Dendritic cell treated with granulocyte-macrophage colony-stimulating factor and Interleukin-4, amounts not matched to agents 40 ng/mL and 50 ng/mL, for 4 days (primary cell): Measurements from ENCODE around the gene PSAP.

Experiments used
- H3K27ac Mint-ChIP-seq: one replicate; pipeline ENCODE4 v1.8.0; 2022; ENCODE audit warnings: mild to moderate bottlenecking, mixed read lengths
- H3K27me3 Mint-ChIP-seq: one replicate; pipeline ENCODE4 v1.8.0; 2022; ENCODE audit warnings: mild to moderate bottlenecking, mixed read lengths
- H3K36me3 Mint-ChIP-seq: one replicate; pipeline ENCODE4 v1.8.0; 2022; ENCODE audit warnings: low read depth, mixed read lengths
- H3K4me1 Mint-ChIP-seq: one replicate; pipeline ENCODE4 v1.8.0; 2022; ENCODE audit warnings: low read depth, mixed read lengths
- H3K4me3 Mint-ChIP-seq: one replicate; pipeline ENCODE4 v1.8.0; 2022; ENCODE audit warnings: mild to moderate bottlenecking, moderate library complexity, mixed read lengths
- H3K9me3 Mint-ChIP-seq: one replicate; pipeline ENCODE4 v1.8.0; 2022; ENCODE audit warnings: mixed read lengths
- intact Hi-C: fragments of 100-400 bp; cut with micrococcal nuclease; formaldehyde crosslinking; loops from one replicate; pipeline ENCODE4 v1.15.0; 2022

PSAP gene

GRCh38 chr10:71831646-71832552 lies 19.2 kb downstream of the PSAP start:
- Mint-ChIP-seq H3K4me1 (peaks cover 84% of the 10 kb centered on the region), H3K9me3 (peaks cover 10% of the 10 kb centered on the region), H3K27me3 (no peaks in the 10 kb centered on the region), H3K27ac (peak overlapping the region; percentile 71), H3K4me3 (no peak overlapping the region), H3K36me3 (peaks cover 99% of the 10 kb centered on the region)
- intact Hi-C loops: no loop called here

GRCh38 chr10:71830726-71831125 lies 20.3 kb downstream of the PSAP start:
- Mint-ChIP-seq H3K4me3 (no peak overlapping the region), H3K4me1 (peaks cover 84% of the 10 kb centered on the region), H3K9me3 (peaks cover 10% of the 10 kb centered on the region), H3K36me3 (peaks cover 99% of the 10 kb centered on the region), H3K27me3 (no peaks in the 10 kb centered on the region), H3K27ac (peak overlapping the region; percentile 29)
- intact Hi-C loops: no loop called here

- peak overlapping the region; percentile 29 for H3K27ac Mint-ChIP-seq
- H3K4me1 Mint-ChIP-seq: peaks cover 86% of the 10 kb centered on the region
- no peak overlapping the region for H3K4me3 Mint-ChIP-seq
- intact Hi-C loops: no loop called here
- no peaks in the 10 kb centered on the region for H3K27me3 Mint-ChIP-seq
- peaks cover 10% of the 10 kb centered on the region for H3K9me3 Mint-ChIP-seq
- peaks cover 100% of the 10 kb centered on the region for H3K36me3 Mint-ChIP-seq
Observed at GRCh38 chr10:71829896-71830295, 21.2 kb downstream of the PSAP start.

GRCh38 chr10:71829171-71829570 lies 21.9 kb downstream of the PSAP start:
- H3K27me3 Mint-ChIP-seq: no peaks in the 10 kb centered on the region
- H3K9me3 Mint-ChIP-seq: peaks cover 10% of the 10 kb centered on the region
- H3K4me1 Mint-ChIP-seq: peaks cover 84% of the 10 kb centered on the region
- peaks cover 100% of the 10 kb centered on the region for H3K36me3 Mint-ChIP-seq
- intact Hi-C loops: no loop called here
- H3K4me3 Mint-ChIP-seq: no peak overlapping the region
- H3K27ac Mint-ChIP-seq: peak overlapping the region; percentile 71

- H3K4me3 Mint-ChIP-seq: no peak overlapping the region
- intact Hi-C loops: no loop called here
- H3K4me1 Mint-ChIP-seq: peaks cover 84% of the 10 kb centered on the region
- H3K27me3 Mint-ChIP-seq: no peaks in the 10 kb centered on the region
- H3K9me3 Mint-ChIP-seq: peaks cover 10% of the 10 kb centered on the region
- H3K27ac Mint-ChIP-seq: peak overlapping the region; percentile 71
- H3K36me3 Mint-ChIP-seq: peaks cover 100% of the 10 kb centered on the region
Observed at GRCh38 chr10:71828702-71829101, 22.3 kb downstream of the PSAP start.

- Mint-ChIP-seq H3K9me3 (peaks cover 10% of the 10 kb centered on the region), H3K4me1 (peaks cover 84% of the 10 kb centered on the region), H3K27me3 (no peaks in the 10 kb centered on the region), H3K4me3 (no peak overlapping the region), H3K36me3 (peaks cover 100% of the 10 kb centered on the region), H3K27ac (peak overlapping the region; percentile 71)
- intact Hi-C loops: no loop called here
Observed at GRCh38 chr10:71827852-71828251, 23.2 kb downstream of the PSAP start.

GRCh38 chr10:71825217-71825616 lies 25.8 kb downstream of the PSAP start:
- intact Hi-C loops: no loop called here
- Mint-ChIP-seq H3K4me3 (no peak overlapping the region), H3K4me1 (peaks cover 86% of the 10 kb centered on the region), H3K27me3 (no peaks in the 10 kb centered on the region), H3K9me3 (peaks cover 6% of the 10 kb centered on the region), H3K27ac (no peak overlapping the region), H3K36me3 (peaks cover 100% of the 10 kb centered on the region)

- Mint-ChIP-seq H3K27ac (no peak overlapping the region), H3K9me3 (no peaks in the 10 kb centered on the region), H3K36me3 (peaks cover 100% of the 10 kb centered on the region), H3K4me3 (no peak overlapping the region), H3K27me3 (no peaks in the 10 kb centered on the region), H3K4me1 (peaks cover 88% of the 10 kb centered on the region)
- intact Hi-C loops: no loop called here
Observed at GRCh38 chr10:71824333-71824732, 26.7 kb downstream of the PSAP start.

GRCh38 chr10:71823356-71823755 lies 27.7 kb downstream of the PSAP start:
- peaks cover 89% of the 10 kb centered on the region for H3K4me1 Mint-ChIP-seq
- no peak overlapping the region for H3K27ac Mint-ChIP-seq
- intact Hi-C loops: no loop called here
- H3K27me3 Mint-ChIP-seq: no peaks in the 10 kb centered on the region
- H3K36me3 Mint-ChIP-seq: peaks cover 100% of the 10 kb centered on the region
- H3K9me3 Mint-ChIP-seq: no peaks in the 10 kb centered on the region
- H3K4me3 Mint-ChIP-seq: no peak overlapping the region

GRCh38 chr10:71821909-71822763 lies 28.9 kb downstream of the PSAP start:
- peaks cover 100% of the 10 kb centered on the region for H3K36me3 Mint-ChIP-seq
- H3K27ac Mint-ChIP-seq: peak overlapping the region; percentile 51

GRCh38 chr10:71820966-71821365 lies 30.1 kb downstream of the PSAP start:
- Mint-ChIP-seq H3K36me3 (peaks cover 100% of the 10 kb centered on the region), H3K27ac (no peak overlapping the region)

More at GRCh38 chr10:71821909-71822763, 28.9 kb downstream of the PSAP start:
- intact Hi-C loops: no loop called here
- Mint-ChIP-seq H3K4me1 (peaks cover 96% of the 10 kb centered on the region), H3K27me3 (no peaks in the 10 kb centered on the region), H3K4me3 (no peak overlapping the region), H3K9me3 (no peaks in the 10 kb centered on the region)

GRCh38 chr10:71819985-71820384 lies 31.1 kb downstream of the PSAP start:
- H3K4me1 Mint-ChIP-seq: peaks cover 97% of the 10 kb centered on the region
- H3K36me3 Mint-ChIP-seq: peaks cover 100% of the 10 kb centered on the region
- no peaks in the 10 kb centered on the region for H3K27me3 Mint-ChIP-seq
- H3K27ac Mint-ChIP-seq: peak overlapping the region; percentile 79
- intact Hi-C loops: loop anchor here (10.0 kb wide), 1 partner anchor 505 kb away; the partner anchor contains the start of gene SLC29A3
- no peaks in the 10 kb centered on the region for H3K9me3 Mint-ChIP-seq
- H3K4me3 Mint-ChIP-seq: no peak overlapping the region

More at GRCh38 chr10:71820966-71821365, 30.1 kb downstream of the PSAP start:
- intact Hi-C loops: no loop called here
- H3K4me3 Mint-ChIP-seq: no peak overlapping the region
- H3K9me3 Mint-ChIP-seq: no peaks in the 10 kb centered on the region
- no peaks in the 10 kb centered on the region for H3K27me3 Mint-ChIP-seq
- peaks cover 97% of the 10 kb centered on the region for H3K4me1 Mint-ChIP-seq

- Mint-ChIP-seq H3K27ac (peak overlapping the region; percentile 79), H3K27me3 (no peaks in the 10 kb centered on the region), H3K36me3 (peaks cover 100% of the 10 kb centered on the region), H3K4me1 (peaks cover 99% of the 10 kb centered on the region), H3K9me3 (no peaks in the 10 kb centered on the region), H3K4me3 (no peak overlapping the region)
- intact Hi-C loops: loop anchor here (10.0 kb wide), 1 partner anchor 505 kb away; the partner anchor contains the start of gene SLC29A3
Observed at GRCh38 chr10:71819441-71819861, 31.6 kb downstream of the PSAP start.
